Measurements from ENCODE around the gene DPP9.
A peak's percentile ranks its signal among the peaks of the same experiment; 100 is the strongest.
"Not testable (repeated sequence)": the region's sequence is repeated elsewhere in the genome, so short reads cannot be mapped to it uniquely, and the experiment has no call there.

DPP9 gene

DNA sequence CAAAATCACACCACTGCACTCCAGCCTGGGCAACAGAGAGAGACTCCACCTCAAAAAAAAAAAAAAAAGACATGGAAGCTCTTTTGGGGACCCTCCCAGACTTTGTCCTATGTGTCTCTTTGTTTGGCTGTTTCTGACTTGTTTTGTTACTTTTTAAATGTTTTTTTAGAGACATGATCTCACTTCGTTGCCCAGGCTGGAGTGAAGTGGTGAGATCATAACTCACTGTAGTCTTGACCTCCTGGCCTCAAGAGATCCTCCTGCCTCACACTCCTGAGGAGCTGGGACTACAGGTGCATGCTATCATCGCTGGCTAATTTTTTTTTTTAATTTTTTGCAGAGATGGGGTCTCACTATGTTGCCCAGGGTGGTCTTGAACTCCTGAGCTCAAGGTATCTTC lies 16.4 kb upstream of the DPP9 start:
- no peak for DNase-seq (ENCODE audit: low spot score)

DNA sequence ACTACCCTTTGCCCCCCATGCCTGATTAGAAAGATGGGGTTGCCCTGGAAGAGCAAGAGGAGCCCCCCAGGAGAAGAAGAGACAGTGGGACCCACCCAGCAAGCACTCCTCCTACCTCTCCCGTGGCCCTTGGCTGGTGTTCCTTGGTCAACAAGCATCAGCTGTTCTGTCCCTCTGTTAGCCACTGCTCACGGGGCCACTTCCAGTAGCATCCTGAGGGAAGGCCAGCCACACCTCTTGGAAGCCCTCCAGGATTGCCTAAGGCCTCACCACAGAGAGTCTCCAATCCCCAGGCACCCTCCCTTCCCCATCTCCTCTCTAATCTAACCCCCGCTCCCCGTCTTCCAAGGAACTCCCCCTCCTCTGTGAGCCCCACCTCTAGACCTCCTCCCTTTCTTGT lies 15.1 kb upstream of the DPP9 start:
- no peak for DNase-seq (ENCODE audit: low spot score)

DNA sequence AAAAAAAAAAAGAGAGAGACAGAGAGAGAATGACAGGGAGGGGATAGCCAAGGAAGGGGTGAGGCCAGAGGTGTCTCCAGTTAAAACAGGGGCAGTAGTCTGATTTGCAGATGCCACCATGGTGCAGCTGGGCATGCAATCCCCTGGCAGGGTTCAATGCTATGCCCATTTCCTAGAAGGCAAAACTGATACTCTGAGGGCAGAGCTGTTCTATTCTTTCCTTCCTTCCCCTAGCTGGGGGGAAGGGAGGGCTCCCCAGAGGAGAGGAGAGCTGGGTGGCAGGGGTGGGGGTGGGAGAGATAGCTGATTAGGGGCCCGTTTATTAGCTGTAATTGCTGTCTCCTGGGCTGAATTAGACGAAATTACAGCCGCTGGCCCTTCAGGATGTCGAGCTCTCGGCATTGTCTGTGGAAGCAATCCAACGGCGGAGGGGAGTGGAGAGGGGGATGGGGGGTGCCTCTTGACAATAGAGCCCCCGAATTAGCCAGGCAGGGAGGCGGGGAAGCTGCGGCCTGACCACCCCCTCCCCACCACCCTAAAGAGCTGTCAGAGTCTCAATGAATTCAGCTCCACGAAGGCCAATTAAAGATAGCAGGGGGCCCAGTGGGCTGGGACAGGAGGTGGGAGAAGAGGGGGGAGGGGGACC lies 14.4 kb upstream of the DPP9 start:
- DNase-seq (ENCODE audit: low spot score), result no peak

DNA sequence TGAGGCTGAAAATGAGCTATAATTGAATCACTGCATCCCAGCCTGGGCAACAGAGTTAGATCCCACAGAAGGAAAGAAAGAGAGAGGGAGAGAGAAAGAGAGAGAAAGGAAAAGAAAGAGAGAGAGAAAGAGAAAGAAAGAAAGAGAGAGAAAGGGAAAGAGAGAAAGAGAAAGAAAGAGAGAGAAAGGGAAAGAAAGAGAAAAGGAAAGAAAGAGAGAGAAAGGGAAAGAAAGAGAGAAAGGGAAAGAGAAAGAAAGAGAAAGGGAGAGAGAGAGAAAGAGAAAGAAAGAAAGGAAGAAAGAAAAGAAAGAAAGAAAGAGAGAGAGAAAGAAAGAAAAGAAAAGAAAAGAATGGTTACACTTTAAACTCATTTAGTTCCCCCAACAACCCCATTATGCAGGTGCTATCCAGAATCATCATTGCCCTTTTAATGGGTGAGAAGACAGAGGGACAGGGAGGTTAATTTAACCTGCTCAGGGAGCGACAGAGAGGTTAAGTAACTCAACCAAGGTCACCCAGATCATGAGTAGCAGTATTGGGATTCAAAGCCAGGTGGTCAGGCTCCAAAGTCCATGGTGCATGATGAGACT lies 10.2 kb upstream of the DPP9 start:
- DNase-seq (ENCODE audit: low spot score), result no peak

DNA sequence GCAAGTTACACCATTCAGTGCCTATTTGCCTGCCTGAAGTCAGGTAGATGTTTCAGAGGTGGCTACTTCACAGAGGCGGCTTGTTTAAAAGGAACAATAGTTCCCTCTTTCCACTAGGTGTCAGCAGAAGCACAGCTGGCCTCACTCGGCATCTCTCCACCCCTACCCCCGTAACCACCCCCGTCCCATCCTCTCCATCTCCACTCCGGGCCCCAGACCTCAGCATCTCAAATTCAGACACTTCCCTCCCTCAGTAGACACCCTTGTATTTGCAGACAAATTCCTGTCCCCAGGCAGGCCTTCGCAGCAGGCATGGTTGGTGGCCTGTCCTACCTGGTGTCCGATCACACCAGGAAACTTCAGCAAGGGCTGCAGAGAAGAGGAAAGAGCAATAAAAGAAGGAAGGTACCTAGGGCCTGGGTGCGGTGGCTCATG lies 9.1 kb upstream of the DPP9 start:
- DNase-seq (ENCODE audit: low spot score), result peak; percentile 78

DNA sequence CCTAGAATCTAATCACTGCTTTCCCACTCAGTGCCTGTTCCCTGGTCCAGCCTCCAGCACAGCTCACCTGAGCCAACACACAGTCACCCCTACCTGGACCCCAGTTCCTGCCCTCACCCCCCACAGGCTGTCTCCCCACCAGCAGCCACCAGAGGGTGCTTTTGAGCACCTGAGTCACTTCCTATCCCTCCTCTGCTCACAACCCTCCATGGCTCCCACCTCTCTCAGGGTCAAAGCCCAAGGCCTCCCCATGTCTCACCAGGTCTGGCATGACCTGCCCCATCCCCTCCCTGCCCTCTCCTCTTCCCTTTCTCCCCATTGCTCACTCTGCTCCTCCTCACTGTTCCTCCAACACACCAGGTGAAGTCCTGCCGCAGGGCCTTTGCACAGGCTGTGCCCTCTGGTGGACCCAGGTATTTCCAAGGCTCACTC lies 7.1 kb upstream of the DPP9 start:
- DNase-seq (ENCODE audit: low spot score), result no peak

DNA sequence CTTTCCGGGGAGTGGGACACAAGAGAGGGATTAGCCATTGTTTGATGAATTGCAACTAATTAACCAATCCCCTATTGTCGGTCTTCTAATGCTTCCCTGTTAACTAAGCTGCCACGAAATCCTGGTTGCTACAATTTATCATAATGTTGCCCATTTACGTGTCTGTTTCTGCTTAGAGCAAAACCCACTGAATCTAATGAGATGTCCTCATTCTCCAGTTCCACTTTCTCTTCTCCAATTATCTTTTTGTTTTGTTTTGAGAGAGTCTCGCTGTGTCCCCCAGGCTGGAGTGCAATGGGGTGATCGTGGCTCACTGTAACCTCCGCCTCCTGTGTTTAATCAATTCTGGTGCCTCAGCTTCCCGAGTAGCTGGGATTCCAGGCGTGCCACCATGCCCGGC lies 5.2 kb upstream of the DPP9 start:
- no peak for DNase-seq (ENCODE audit: low spot score)

DNA sequence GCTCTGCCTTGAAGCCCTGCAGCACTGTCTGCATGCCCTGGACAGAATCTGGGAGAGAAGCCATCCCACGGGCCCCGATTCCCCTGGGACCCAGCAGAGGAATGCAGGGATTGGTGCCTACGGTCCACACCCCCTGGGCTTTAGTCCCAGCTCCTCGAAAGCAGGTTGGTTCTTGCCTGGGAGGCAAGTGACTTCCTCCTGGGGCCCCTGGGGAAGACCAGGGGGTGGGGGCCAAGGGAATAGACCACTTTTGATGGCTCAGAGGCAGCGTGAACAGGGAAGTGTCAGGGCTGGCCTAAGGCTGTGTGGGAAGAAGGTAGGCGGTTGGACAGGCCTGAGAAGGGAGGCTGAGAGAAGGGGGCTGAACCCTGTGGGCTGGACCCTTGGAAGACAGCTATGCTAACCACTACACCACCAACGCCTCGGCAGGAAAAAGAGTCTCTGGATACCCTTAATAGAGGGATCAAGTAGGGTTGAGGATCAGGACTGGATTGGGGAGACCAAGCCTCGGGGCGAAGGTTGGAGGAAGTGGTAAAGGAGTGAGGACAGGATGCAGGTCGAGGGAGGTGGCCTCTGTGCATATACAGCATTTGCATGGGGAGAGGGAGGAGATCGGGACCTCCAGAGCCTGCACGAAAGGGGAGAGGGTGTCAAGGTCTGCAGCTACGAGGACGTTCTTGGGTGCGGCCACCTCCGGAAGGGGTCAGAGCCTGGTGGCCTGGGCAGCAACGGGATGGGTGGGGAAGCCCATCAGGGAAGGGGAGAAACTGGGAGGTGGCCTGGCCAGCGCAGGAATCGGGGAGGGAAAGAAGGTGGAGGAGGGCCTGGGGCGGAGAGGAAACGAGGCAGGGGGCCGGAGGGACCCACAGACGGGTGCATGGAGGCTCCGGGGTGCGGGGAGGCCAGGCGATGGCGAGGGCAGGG lies 709 bp downstream of the DPP9 start:
- DNase-seq (ENCODE audit: low spot score), result no peak

DNA sequence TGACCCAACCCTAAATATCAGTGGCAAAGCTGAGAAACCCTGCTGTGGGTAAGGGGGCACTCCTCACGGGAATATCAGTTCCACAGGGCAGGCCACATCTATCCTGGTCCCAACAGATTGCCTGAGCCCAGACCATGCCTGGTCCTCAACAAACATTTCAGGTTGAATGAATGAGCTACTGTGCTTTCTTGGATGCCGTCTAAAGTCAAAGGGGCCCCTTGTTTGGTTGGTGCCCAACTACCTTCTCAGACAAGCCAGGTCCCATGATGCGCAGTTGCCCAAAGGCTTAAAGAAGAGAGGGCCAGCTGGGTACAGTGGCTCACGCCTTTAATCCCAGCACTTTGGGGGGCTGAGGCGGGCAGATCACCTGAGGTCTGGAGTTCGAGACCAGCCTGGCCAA lies 2.4 kb downstream of the DPP9 start:
- no peak for DNase-seq (ENCODE audit: low spot score)

DNA sequence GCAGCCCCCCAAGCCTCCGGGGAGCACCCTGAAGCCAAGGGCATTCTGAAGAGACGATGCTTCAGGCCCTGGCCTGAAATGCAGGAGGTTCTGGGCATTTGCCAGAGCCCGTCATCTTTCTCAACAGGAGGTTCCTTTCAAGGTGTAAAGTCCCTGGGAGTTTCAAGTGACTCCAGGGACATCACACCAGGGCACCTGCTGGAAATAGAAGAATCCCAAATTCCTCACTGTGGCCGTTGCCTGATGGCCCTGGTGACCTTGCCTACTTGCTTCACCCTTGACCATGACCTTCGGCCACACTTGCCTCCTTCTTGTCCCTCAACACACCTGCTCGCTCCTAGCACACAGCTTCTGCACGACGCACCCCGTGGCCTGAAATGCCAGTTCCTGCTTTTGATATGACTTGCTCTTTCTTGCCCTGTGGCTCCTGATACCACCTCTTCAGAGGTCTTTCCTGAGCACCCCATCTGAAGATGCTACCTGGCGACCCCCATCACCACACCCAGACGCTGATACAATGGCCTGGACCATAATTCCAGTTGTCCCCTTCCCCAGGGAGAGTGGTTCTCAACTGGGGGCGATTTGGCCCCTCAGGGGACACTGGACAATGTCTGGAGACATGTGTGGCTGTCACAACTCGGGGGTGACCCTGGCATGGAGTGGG lies 3.5 kb downstream of the DPP9 start:
- no peak for DNase-seq (ENCODE audit: low spot score)

DNA sequence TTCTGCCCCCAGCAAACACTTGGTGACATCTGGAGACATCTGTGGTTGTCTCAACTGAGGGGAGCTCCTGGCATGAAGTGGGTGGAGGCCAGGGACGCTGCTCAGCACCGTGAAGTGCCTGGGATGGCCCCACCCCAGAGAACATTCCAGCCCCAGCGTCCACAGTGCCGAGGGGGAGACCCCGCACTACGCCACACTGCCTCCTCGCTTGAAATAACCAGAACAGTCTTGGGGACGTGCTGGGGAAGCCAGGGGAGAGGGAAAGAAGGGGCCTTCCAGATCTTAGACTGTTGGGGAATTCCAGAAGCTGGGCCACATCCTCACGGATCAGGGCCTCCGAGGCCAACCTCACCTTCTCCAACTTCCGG lies 4.2 kb downstream of the DPP9 start:
- no peak for DNase-seq (ENCODE audit: low spot score)

DNA sequence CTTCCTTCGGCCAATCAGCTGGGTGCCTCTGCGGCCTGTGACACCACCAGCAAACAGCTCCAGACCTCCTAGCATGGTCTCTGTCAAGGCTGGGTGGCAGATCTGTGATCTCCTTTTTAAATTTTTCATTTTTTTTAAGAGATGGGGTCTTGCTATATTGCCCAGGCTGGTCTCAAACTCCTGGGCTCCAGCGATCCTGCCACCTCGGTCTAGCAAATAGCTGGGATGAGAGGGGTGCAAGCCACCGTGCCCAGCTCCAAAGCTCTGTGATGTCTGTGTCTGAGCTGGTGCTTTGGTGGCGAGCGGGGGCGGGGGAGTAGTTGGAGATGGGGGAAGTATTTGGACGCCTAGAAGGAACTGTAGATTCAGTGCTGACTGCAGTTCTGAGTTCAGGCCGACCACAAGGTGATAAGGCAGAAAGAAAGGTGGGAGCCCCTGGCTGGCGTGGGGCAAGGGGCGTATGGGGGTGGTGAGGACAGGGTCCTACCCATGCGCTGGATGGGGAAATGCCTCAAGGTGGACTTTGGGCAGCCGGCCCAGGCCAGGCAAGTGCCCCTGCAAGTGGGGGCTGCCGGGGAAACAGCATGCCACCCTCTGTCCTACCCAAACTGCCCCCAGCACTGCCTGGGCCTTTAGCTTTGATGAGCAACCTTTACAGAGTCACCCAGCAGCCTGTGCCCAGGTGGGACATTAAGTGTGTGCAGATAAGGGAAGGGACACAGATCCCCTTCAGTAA lies 5.5 kb downstream of the DPP9 start:
- DNase-seq (ENCODE audit: low spot score), result no peak

DNA sequence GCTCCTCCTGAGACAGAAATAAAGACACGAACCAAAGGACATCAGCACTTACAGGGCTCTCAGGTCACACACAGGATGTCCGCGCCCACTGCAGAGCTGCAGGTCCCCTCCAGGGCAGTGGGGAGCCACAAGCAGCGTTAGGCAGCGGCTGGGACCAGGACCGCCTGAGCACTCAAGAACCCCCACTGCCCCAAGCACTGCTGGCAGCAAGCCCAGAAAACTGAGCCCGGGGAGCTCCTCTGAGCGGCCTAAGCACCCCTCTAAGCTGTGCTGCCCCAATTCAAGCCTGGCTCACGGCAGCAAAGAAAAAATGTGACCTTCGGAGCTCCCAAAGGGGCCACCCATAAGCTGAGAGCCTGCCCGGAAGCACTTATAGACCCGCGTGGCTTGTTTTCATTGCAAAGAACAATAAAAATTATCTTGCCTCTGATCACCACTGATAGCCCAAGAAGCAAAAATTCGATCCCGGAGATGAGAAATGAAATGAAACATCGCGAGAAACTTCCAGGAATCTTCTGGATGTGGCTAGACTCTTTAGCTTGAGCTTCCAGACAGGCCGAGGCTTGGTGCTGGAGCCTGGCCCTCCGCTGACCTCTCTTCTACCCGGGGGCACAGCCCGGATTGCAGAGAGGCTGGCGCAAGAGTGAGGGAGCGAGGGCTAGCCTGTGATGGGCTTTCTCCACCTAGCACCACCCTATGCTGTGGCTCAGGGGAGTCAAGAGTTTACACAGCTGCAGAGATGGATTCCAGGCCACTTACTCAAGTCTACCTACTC lies 6.3 kb downstream of the DPP9 start:
- no peak for DNase-seq (ENCODE audit: low spot score)

DNA sequence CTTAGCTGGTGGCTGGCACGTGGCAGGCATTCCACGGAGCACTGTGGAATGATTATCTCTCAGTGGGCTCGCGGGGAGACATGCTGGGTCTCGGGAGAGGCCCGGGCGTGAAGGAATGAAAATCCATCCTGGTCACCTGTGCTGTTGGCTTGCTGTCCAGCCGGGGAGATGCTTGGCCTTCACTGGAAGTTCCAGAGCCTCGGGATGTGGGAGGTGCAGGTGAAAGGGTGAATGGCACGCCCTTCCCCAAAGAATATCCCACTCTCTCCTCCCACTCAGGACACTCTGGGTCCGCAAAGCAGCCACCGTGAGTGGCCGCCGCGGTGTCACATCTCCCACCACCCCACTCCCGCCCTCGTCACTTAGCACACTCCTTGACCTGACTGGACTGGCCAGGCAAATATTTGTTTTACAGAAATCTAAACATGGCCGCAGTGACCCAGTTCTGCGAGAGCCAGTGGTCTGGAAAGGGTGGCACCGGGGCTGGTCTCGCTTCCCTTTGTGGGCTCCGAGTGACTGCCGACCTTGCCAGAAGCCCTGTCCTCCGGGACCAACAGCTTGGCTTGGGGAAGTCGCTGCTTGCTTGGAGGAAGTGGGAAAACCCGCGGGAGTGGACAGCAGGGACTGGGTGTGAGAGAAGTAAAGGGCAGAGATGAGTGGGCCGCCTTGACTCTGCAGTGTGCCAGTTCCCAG lies 8.0 kb downstream of the DPP9 start:
- DNase-seq (ENCODE audit: low spot score), result no peak

DNA sequence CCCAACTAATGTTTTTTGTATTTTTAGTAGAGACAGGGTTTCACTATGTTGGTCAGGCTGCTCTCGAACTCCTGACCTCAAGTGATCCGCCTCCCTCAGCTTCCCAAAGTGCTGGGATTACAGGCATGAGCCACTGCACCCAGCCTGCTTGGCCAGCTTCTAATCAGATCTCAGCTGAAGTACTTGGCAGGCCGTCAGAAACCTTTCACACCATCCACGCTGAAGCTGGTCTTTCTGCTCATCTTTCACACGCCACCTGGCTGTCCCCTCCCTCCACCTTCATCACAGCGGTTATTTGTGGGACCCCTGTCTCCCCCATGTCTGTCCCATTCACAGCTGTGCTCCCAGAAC lies 8.5 kb downstream of the DPP9 start:
- not testable (repeated sequence) for DNase-seq (ENCODE audit: low spot score)

DNA sequence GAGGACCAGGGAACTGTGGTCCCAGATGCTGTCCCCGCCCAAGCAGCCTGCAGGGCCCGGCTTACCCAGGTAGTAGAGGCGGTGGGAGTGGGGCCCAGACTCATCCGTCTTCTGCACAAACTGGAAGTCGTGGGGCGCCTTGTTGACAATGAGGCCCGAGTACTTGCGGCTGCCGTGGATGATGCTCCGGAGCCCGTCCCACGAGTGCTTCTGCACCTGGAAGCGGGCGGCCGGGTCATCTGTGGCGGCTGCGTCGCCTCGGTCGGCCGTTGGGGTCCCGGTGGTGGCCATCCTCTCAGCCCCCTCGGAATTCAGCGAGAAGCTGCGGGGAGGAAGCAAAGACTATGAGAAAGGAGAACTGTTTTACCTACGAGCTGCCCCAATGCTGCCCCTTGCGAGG lies 9.6 kb downstream of the DPP9 start:
- no peak for DNase-seq (ENCODE audit: low spot score)

DNA sequence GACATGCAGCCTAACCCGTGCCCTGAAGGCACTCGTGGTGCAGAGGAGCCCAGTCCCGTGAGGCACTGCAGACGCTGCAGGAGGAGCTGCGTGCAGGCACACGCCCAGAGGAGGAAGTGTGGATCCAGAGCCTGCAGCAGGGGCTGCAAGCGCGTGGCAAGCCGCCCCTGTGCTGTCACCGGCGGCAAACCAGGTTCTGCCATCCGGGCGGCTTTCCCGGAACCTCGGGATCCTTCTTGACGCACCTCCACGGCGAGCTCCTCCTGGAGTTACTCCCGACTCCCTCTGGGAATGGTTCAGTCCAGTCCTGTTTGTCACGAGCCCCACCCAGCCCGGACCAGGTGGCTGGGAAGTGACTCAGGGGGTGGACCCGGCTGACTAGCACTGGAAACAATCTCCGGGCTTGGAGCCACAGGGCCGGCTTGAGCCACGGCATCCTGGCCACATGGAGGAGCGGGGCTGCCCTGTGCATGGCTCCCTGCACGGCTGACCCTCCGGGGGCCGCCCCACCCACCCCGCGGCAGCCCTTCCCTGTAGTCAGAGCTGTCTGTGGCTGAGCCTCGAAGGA lies 10.2 kb downstream of the DPP9 start:
- peak; percentile 81 for DNase-seq (ENCODE audit: low spot score)

DNA sequence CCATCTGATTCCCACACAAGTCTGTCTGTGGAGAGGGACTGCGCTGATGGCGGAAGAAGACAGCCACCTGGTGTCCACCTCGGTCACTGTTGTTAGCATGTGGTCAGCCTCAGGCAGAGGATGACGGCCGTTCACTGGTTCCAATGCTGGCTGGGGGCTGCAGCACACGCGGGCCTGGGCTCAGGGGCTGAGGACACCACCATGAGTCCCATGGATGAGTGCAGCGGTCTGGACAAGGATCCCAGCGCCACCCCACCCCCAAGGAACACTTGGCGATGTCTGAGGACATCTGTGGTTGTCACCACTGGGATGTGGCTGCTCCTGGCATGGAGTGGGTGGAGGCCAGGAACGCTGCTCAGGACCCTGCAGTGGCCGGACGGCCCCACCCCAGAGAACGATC lies 10.9 kb downstream of the DPP9 start:
- no peak for DNase-seq (ENCODE audit: low spot score)

DNA sequence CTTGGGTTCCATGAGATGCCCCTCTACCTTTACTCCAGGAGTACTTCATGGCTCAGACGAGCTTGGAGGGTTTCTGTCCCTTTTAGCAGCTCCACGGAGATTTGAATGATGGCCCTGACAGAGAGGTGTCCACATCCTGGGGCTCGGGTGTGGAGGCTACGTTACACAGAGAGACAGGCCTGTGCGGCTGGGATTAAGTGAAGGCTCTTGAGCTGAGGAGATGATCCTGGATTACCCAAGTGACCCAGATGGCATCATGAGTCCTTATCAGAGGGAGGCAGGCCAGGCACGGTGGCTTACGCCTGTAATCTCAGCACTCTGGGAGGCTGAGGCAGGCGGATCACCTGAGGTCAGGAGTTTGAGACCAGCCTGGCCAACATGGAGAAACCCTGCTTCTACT lies 12.4 kb downstream of the DPP9 start:
- no peak for DNase-seq (ENCODE audit: low spot score)

DNA sequence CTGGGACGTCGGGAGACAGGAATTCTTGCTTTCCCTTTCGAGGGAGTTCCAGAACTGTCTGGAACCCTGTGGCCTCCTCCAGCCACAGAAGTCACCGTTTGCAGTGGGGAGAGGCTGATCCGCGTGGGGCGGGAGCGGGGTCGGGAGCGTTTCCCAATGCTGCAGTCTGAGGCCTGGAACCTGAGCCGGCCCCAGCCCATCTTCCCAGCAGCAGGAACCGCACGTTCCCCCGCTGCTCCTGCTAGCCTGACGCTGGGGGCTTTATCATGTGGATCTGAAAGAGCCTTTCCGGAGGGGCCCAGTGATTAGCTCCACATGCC lies 13.4 kb downstream of the DPP9 start:
- no peak for DNase-seq (ENCODE audit: low spot score)

Data from SW480 (cell line).